ENCODE data around the gene LRRC51.
A peak's percentile ranks its signal among the peaks of the same experiment; 100 is the strongest.

LRRC51 gene, protein sequence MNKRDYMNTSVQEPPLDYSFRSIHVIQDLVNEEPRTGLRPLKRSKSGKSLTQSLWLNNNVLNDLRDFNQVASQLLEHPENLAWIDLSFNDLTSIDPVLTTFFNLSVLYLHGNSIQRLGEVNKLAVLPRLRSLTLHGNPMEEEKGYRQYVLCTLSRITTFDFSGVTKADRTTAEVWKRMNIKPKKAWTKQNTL

GRCh38 chr11:72080326-72081183 lies at the start of gene LRRC51, which contains the start of gene NUMA1:
LRRC51 (plus strand) TSS chr11:72080850; CDS start chr11:72089084, 8,234 bp downstream.
NUMA1 (minus strand) TSS chr11:72080542; CDS start chr11:72035943, 44,599 bp downstream.
- DNase-seq (ENCODE audit: low read depth in 2 of 2, low spot score in 1 of 2) = peak; percentile 98 to 99

- no peak for DNase-seq (ENCODE audit: low read depth in 2 of 2, low spot score in 1 of 2)
These were observed 44.0 kb upstream of the LRRC51 start for GRCh38 chr11:72036687-72037086.

DNA sequence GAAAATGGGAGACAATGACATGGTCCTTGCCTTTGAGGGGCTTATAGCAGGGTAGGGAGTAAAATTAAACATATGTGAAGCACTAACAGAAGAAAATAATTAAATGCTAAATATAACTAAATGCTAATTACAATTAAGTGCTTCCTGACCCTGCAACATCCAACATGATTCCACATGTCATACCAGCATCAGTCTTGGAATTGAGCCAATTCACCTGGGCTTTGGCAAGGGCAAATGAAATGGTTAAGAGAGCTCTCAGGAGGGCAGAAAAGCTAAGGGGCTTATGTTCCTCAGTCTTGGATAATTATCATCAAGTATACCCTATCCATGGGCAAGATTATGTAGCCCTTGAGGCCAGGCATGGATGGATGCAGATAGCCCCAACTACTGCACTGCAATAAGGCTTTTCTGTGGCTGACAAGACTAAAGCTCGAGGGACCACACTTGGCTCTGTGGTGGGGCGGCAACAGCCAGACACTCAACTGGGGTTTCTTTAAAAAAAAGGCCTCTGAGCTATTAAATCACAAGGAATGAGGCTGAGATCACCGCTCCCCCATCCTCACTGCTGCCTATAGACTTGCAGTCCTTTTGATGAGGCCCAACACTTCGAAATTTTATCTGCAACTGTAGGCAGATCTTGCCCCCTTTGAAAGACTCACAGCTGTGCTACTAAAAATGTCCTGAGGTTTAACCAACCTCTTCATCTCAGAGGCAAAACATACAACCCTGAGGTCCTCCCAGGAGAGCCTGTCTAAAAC lies 42.9 kb upstream of the LRRC51 start:
- no peak for DNase-seq (ENCODE audit: low read depth in 2 of 2, low spot score in 1 of 2)

DNA sequence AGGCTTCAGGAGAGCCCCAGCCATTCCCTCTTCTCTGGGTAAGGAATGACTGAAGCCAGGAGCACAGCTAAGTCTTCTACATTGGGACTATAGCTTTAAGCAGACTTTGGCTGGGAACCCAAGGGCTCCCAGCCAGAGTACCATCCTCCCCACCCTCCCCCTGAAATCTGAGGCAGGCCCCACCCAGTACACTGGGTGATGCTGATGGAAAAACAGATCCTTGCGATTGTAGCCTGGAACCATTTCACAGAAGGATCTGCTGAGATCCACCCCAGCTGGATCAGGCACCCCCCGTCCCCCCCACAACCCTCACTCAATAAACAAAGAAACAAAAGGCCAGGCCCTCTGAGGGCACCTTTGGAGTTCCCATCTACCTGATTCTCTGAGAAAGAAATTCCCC lies 42.2 kb upstream of the LRRC51 start:
- DNase-seq (ENCODE audit: low read depth in 2 of 2, low spot score in 1 of 2) = no peak

DNA sequence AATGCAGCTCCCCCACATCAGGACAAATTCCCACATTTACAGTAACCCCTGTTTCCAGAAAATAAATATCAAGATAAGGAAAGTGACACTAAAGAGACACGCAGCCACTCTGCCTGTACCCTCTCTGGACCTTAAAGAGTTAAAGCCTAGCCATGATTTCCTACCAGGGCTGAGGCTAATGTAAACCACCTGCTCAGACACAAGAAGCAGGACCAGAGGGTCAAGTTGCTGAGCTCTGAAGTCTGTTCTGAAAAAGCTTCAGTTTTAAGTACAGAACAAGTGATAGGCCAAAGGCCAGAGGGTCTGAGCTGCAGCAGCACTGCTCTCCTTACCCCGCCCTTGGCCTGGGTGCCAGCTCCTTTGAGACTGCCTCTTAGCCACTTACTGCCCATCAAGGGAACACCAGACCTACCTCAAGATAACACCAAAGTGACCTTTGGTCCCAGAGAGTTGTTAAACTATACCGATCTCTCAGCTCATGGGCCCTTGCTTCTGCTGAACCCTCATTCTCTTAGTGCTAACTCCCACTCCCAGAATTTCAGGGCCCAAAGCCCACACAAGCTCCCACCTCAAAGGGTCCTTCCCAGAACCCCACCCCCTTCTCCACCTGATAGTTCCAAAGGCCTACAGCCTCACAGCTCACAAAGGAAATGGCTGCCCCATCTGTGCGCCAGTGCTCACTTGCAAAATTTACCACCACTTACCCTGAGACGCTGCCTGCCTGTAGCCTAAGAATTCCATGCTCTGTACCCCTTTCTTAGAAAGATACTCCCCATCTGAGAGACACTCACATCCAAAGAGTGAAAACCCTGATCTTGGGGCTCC lies 41.4 kb upstream of the LRRC51 start:
- DNase-seq (ENCODE audit: low read depth in 2 of 2, low spot score in 1 of 2) = no peak

- no peak for DNase-seq (ENCODE audit: low read depth in 2 of 2, low spot score in 1 of 2)
These were observed 40.7 kb upstream of the LRRC51 start for GRCh38 chr11:72039856-72040401.

- DNase-seq (ENCODE audit: low read depth in 2 of 2, low spot score in 1 of 2) = peak; percentile 42 to 54
These were observed 39.9 kb upstream of the LRRC51 start for GRCh38 chr11:72040491-72041363.

DNA sequence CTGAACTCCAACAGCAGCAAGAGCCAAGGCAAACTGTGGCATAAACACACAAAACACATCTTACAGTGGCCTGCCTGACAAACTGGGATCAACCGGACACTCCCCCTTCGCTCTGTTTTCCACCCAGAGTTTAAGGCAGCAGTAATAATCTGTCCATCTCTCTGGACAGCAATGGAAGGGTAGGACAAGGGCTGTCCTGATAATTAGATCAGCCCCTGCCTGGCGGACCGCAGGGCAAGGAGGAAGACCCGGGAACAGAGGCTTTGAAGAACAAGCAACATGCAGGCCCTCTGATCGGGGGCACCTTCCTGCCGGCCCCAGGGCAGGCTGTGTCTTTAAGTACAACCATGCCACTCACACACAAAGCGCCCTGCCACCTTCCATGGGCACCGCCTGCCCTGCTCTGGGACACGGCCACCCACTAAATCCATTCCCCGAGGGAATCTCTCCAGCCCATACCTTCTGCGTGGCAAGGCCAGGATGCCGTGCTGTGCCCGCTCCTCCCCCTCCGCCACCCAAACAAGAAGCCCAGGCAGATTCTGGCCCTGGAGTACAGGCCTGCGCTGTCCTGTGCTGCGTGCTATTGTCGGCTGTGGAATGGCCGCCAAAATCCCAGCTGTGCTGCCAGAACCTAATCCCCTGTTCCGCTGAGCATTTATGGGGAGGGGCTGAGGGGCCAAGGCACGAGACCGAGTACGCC lies 39.1 kb upstream of the LRRC51 start:
- DNase-seq (ENCODE audit: low read depth in 2 of 2, low spot score in 1 of 2) = no peak

- no peak for DNase-seq (ENCODE audit: low read depth in 2 of 2, low spot score in 1 of 2)
These were observed 38.4 kb upstream of the LRRC51 start for GRCh38 chr11:72042064-72042745.

GRCh38 chr11:72045849-72046248 lies 34.8 kb upstream of the LRRC51 start:
- DNase-seq (ENCODE audit: low read depth in 2 of 2, low spot score in 1 of 2) = no peak

DNA sequence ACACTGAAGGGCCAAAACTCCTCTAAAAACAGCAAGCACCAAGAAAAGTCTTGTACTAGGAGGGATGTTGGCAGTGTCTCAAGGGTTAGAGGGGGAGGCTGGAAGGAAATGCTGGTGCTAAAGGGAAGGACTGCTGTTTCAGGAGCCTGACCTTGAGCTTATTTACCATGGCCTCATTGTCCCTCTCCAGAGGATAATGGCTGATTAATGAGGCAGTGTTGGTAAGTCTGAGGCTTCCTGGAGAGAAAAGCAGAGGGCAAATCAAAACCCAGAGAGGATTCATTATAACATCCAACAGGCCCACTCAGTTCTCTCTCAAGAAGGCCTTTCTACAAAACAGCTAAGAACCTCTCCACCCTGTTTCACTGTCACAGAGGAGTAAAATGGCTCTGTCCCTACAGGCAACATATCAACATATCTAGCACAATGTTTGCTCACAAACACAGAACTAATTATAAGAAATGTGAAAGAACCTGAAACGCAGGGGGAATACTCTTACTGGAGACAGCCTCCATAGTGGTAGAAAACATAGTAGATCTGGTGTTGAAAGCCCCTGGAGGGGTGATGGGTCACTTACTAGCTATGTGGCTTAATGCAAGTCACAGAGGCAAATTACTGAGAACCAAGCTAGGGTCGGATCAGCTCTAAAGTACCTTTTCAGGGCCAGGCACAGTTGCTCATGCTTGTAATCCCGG lies 31.7 kb upstream of the LRRC51 start:
- DNase-seq (ENCODE audit: low read depth in 2 of 2, low spot score in 1 of 2) = no peak

GRCh38 chr11:72058416-72059034 lies 22.1 kb upstream of the LRRC51 start:
- no peak for DNase-seq (ENCODE audit: low read depth in 2 of 2, low spot score in 1 of 2)

DNA sequence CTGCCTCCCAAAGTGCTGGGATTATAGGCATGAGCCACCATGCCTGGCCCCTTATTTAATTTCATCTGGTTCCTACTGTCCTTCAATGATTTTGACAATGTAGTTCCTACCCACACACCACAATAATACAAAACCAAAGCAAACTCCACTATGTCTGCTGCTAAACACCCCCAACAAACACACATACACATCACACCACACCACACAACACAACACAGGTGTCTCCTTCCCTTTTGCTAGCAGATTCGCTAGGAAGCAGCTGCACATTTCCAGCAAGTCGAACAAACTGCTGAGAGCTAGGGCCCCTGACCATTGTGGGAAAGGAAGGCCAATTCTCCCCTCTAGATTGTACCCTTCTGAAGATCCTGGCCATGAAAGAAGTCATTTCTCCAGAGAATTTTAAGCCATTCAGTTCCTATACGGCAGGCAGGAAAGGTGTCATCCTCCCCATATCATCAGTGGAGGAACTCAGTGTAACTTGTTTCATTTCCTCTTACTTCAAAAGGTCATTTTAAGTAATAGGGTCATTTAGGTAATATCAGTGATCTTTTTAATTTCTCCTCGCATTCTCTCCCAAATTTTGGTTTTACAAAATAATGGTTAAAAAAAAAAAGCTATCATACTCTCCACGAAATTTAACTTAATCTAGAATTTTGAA lies 18.8 kb upstream of the LRRC51 start:
- DNase-seq (ENCODE audit: low read depth in 2 of 2, low spot score in 1 of 2) = no peak

GRCh38 chr11:72066855-72067254 lies 13.8 kb upstream of the LRRC51 start:
- DNase-seq (ENCODE audit: low read depth in 2 of 2, low spot score in 1 of 2) = no peak

DNA sequence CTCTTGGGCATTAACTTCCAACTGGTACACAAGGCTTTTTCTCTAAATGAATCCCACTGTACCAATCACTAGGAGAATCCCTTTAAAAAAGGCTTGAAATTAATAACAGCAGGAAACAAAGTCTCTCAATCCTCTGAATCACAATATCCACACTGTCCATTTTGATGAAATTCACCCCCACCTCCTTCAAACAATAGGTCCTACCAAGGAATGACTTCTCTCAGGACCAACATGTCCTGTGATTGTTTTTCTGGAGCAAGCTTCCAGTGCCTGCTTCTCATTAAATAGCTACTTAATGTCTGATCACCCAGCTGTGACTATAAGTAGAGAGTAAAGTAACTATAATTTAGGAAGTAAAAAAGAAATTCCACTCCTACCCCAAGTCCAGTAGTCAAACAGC lies 13.4 kb upstream of the LRRC51 start:
- DNase-seq (ENCODE audit: low read depth in 2 of 2, low spot score in 1 of 2) = no peak

- no peak for DNase-seq (ENCODE audit: low read depth in 2 of 2, low spot score in 1 of 2)
These were observed 13.0 kb upstream of the LRRC51 start for GRCh38 chr11:72067676-72068075.

DNA sequence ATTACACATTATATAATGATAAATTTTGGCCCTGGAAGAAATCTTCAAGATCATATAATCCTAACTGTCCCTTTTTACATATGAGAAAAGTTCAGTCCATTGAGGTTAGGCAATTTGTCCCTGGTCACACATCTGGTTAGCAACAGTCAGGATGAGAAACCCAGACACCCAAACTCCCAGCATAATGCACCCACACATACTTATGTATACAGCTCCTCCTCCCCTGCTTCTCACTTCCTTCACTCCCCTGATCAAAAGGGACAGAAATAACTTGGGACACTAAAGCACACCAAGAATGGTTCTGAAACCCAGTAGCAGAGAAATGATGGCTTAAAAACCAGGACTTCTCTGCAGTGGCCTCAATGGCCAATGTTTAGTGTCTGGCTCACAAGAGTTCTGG lies 11.4 kb upstream of the LRRC51 start:
- no peak for DNase-seq (ENCODE audit: low read depth in 2 of 2, low spot score in 1 of 2)
